Measurements from ENCODE around the gene TBKBP1.

GRCh38 chr17:47670064-47670463, 23.9 kb upstream of the TBKBP1 start:
- no peak for TF ChIP-seq POLR2A (IDR thresholded peaks at IDR 0.05; ENCODE audit: low read depth, low read length)
- no peak for TF ChIP-seq POLR2AphosphoS5 (IDR thresholded peaks at IDR 0.05; ENCODE audit: low read depth, low read length)
- no peak for TF ChIP-seq SPI1 (IDR thresholded peaks at IDR 0.05; ENCODE audit: low read depth, low read length)
